ENCODE measurements around the gene NCS1.

- TF ChIP-seq FOXM1 (IDR thresholded peaks at IDR 0.05; ENCODE audit: borderline replicate concordance, low read depth) (no peak), MAX (IDR thresholded peaks at IDR 0.05) (no peak), TAF1 (IDR thresholded peaks at IDR 0.05; ENCODE audit: low read depth) (no peak), YY1 (IDR thresholded peaks at IDR 0.05; ENCODE audit: low read depth) (no peak), EP300 (IDR thresholded peaks at IDR 0.05; ENCODE audit: borderline replicate concordance) (no peak)
These were observed 50.6 kb downstream of the NCS1 start for GRCh38 chr9:130222833-130223232.

Data from Ishikawa (cell line).